PC-9 (cell line): ENCODE measurements around the gene THADA. TPM values are rescaled to one million over a fixed set of nuclear protein-coding genes. Genes with fewer than 3 reads are reported as not detected.

Experiments used
- BruUV-seq: library from RNA; stranded (reverse); fragments of 400-500 nt; replicated peaks from 2 replicates; lab custom pipeline; 2021; lab: Mats Ljungman, UMichigan
- CTCF ChIA-PET: fragments of 300-600 bp; sonication (Branson Sonifier 250); formaldehyde crosslinking; loops from one replicate; lab custom pipeline; 2022; ENCODE audit warnings: antibody characterized with exemption; lab: Charles Lee
- POLR2A ChIA-PET: fragments of 300-600 bp; sonication (Branson Sonifier 250); formaldehyde crosslinking; loops from one replicate; lab custom pipeline; 2022; ENCODE audit warnings: antibody characterized with exemption; ENCODE audit not compliant: unreplicated experiment; lab: Charles Lee
- DNase-seq, 2 experiments: peaks; one replicate each; pipeline versions ENCODE4 v3.0.0 to v3.0.0-alpha.2; 2015 to 2022; ENCODE audit warnings: mixed read lengths in 1 of 2
- H2AFZ ChIP-seq: fragments of 200-600 bp; sonication (generic); 2 replicates; pipeline ENCODE4 v1.8.1; 2017; ENCODE audit warnings: antibody characterized with exemption
- H3F3A ChIP-seq: fragments of 200-600 bp; sonication (generic); 2 replicates; pipeline ENCODE4 v1.8.1; 2017; ENCODE audit warnings: antibody characterized with exemption, mild to moderate bottlenecking, low read depth; ENCODE audit not compliant: insufficient read depth
- H3K27ac ChIP-seq: fragments of 200-600 bp; sonication (generic); 2 replicates; pipeline ENCODE4 v1.6.1; 2016; ENCODE audit warnings: mixed run types
- H3K27me3 ChIP-seq: fragments of 200-600 bp; sonication (generic); 2 replicates; pipeline ENCODE4 v1.6.1; 2016; ENCODE audit warnings: low read depth, mixed run types; ENCODE audit not compliant: insufficient read depth
- H3K36me3 ChIP-seq: fragments of 200-600 bp; sonication (generic); 2 replicates; pipeline ENCODE4 v1.6.1; 2016; ENCODE audit warnings: low read depth, mixed run types
- H3K4me1 ChIP-seq: fragments of 200-600 bp; sonication (generic); replicated peaks from 2 replicates; pipeline ENCODE4 v1.6.1; 2016; ENCODE audit warnings: mixed run types; ENCODE audit not compliant: insufficient read depth
- H3K4me2 ChIP-seq: fragments of 200-600 bp; sonication (generic); 2 replicates; pipeline ENCODE4 v1.6.1; 2017; ENCODE audit warnings: mixed run types
- H3K4me3 ChIP-seq: fragments of 200-600 bp; sonication (generic); 2 replicates; pipeline ENCODE4 v1.6.1; 2016; ENCODE audit warnings: mixed run types
- H3K79me2 ChIP-seq: fragments of 200-600 bp; sonication (generic); 2 replicates; pipeline ENCODE4 v1.6.1; 2017; ENCODE audit warnings: low read depth, mixed run types
- H3K9me2 ChIP-seq: fragments of 200-600 bp; sonication (generic); 2 replicates; pipeline ENCODE4 v1.8.1; 2017; ENCODE audit warnings: mild to moderate bottlenecking; ENCODE audit not compliant: insufficient read depth
- H3K9me3 ChIP-seq: fragments of 200-600 bp; sonication (generic); 2 replicates; pipeline ENCODE4 v1.8.1; 2016; ENCODE audit warnings: low read depth; ENCODE audit not compliant: insufficient read depth
- H4K20me1 ChIP-seq: fragments of 200-600 bp; sonication (generic); 2 replicates; pipeline ENCODE4 v1.8.1; 2017; ENCODE audit not compliant: insufficient read depth
- CTCF ChIP-seq: fragments of 200-600 bp; sonication (generic); conservative IDR thresholded peaks from 2 replicates; pipeline ENCODE4 v1.6.1; 2017; ENCODE audit warnings: mixed run types, antibody characterized with exemption, mild to moderate bottlenecking, moderate library complexity
- EZH2 ChIP-seq: fragments of 200-600 bp; sonication (generic); IDR thresholded peaks from 2 replicates; pipeline ENCODE4 v1.8.0; 2017; ENCODE audit warnings: antibody characterized with exemption, low read depth
- intact Hi-C: fragments of 100-400 bp; cut with micrococcal nuclease; formaldehyde crosslinking; loops from one replicate; pipeline ENCODE4 v1.10.0; 2022; ENCODE audit not compliant: unreplicated experiment
- total RNA-seq: library from RNA; stranded (reverse); gene quantifications from 2 replicates; pipeline ENCODE4 v1.2.3, GENCODE V29; 2021

THADA gene
- total RNA-seq, 1 experiment from 2014 or later = 28.1 TPM

GRCh38 chr2:43355399-43355798 lies 240.4 kb downstream of the THADA start:
- H3K36me3 ChIP-seq = no peaks in the 10 kb centered on the region
- H3K4me3 ChIP-seq = no peak overlapping the region
- no peaks in the 10 kb centered on the region for H3K27me3 ChIP-seq
- ChIA-PET CTCF (no interaction called here), POLR2A (interaction anchor here (0.7 kb wide), 1 partner anchor 70 kb away, joined by 3 read pairs; no protein-coding TSS in a partner anchor)
- H3K4me1 ChIP-seq = no peaks in the 10 kb centered on the region
- H3K9me2 ChIP-seq = no peaks in the 10 kb centered on the region
- BruUV-seq = no TSS peak
- H3K27ac ChIP-seq = no peak overlapping the region
- TF ChIP-seq EZH2 (no peak), CTCF (no peak)
- no peak overlapping the region for H3K4me2 ChIP-seq
- intact Hi-C loops = no loop called here
- H3F3A ChIP-seq = no peaks in the 10 kb centered on the region
- H3K9me3 ChIP-seq = no peaks in the 10 kb centered on the region; the same call in 1 of the 2 replicates
- no peaks in the 10 kb centered on the region for H3K79me2 ChIP-seq
- no peaks in the 10 kb centered on the region for H4K20me1 ChIP-seq
- no peak overlapping the region for H2AFZ ChIP-seq
- DNase-seq = no peak

- H3K4me1 ChIP-seq = no peaks in the 10 kb centered on the region
- TF ChIP-seq CTCF = no peak
- intact Hi-C loops = no loop called here
These were observed 245.9 kb downstream of the THADA start for GRCh38 chr2:43349904-43350303.

GRCh38 chr2:43348908-43349661 lies 246.8 kb downstream of the THADA start:
- no peaks in the 10 kb centered on the region for H3F3A ChIP-seq
- H3K27me3 ChIP-seq = no peaks in the 10 kb centered on the region
- ChIA-PET POLR2A (no interaction called here), CTCF (no interaction called here)
- no peak overlapping the region for H3K4me3 ChIP-seq
- no peaks in the 10 kb centered on the region for H3K9me2 ChIP-seq
- no peak overlapping the region for H2AFZ ChIP-seq
- no peaks in the 10 kb centered on the region for H3K4me1 ChIP-seq
- H3K79me2 ChIP-seq = no peaks in the 10 kb centered on the region
- no peaks in the 10 kb centered on the region for H3K9me3 ChIP-seq
- H3K36me3 ChIP-seq = no peaks in the 10 kb centered on the region
- no peak for DNase-seq
- no peak overlapping the region for H3K27ac ChIP-seq
- no peaks in the 10 kb centered on the region for H4K20me1 ChIP-seq
- no TSS peak for BruUV-seq
- no peak for TF ChIP-seq CTCF
- no peak for TF ChIP-seq EZH2
- H3K4me2 ChIP-seq = no peak overlapping the region
- intact Hi-C loops = no loop called here

More at GRCh38 chr2:43349904-43350303, 245.9 kb downstream of the THADA start:
- Histone ChIP-seq H3K4me2 (no peak overlapping the region), H4K20me1 (no peaks in the 10 kb centered on the region), H3K9me3 (no peaks in the 10 kb centered on the region; the same call in 1 of the 2 replicates), H3K36me3 (no peaks in the 10 kb centered on the region), H3F3A (no peaks in the 10 kb centered on the region), H3K79me2 (no peaks in the 10 kb centered on the region), H2AFZ (no peak overlapping the region), H3K4me3 (no peak overlapping the region), H3K27me3 (no peaks in the 10 kb centered on the region), H3K27ac (no peak overlapping the region), H3K9me2 (no peaks in the 10 kb centered on the region)
- CTCF ChIA-PET = no interaction called here
- POLR2A ChIA-PET = no interaction called here
- no TSS peak for BruUV-seq
- DNase-seq = no peak
